PC-9 (cell line): Measurements from ENCODE around the gene RPA4.

Experiments used
- CTCF ChIP-seq: fragments of 200-600 bp; sonication (generic); conservative IDR thresholded peaks from 2 replicates; pipeline ENCODE4 v1.6.1; 2017; ENCODE audit warnings: mixed run types, antibody characterized with exemption, mild to moderate bottlenecking, moderate library complexity
- EZH2 ChIP-seq: fragments of 200-600 bp; sonication (generic); IDR thresholded peaks from 2 replicates; pipeline ENCODE4 v1.8.0; 2017; ENCODE audit warnings: antibody characterized with exemption, low read depth

GRCh38 chrX:96838537-96838936 is 45.2 kb upstream of the RPA4 start:
- no peak for TF ChIP-seq EZH2
- TF ChIP-seq CTCF: no peak
